Umbilical cord (tissue), 2 donors: ENCODE measurements around the gene APBB3. TPM values are rescaled to one million over a fixed set of nuclear protein-coding genes. Genes with fewer than 3 reads are reported as not detected.

ENCODE experiments used
- DNase-seq: peaks from one replicate; pipeline ENCODE4 v3.0.0-alpha.2; 2015; ENCODE audit warnings: low spot score
- total RNA-seq: library from RNA; depleted of rRNA; stranded (reverse); fragments of >200 nt; gene quantifications from one replicate; pipeline ENCODE4 v1.2.3, GENCODE V29; 2014; ENCODE audit warnings: low replicate concordance; ENCODE audit not compliant: insufficient read depth

APBB3 gene
- total RNA-seq, 1 donor from 2014 or later: 21.9 TPM

GRCh38 chr5:140576776-140577201 is 12.4 kb upstream of the APBB3 start:
- DNase-seq: no peak

DNA sequence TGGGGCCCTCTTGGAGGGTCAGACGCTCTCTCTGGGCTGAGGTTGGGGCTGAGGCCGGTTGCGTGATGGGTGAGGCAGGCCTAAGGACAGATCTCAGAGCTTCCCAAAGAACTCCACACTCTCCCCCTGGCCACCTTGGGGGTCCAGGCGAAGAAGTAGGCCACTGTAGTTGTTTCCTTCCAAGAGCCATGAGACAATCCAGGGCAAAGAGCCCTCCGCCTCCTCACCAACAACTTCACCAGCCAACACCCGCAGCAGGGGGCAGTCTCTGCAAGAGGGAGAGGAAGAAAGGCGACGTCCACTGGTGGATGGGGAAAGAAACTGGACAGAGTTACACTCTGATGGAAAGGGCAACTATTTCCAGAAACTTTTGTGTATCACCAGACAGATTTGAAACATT is 10.9 kb upstream of the APBB3 start:
- peak; percentile 32 for DNase-seq

DNA sequence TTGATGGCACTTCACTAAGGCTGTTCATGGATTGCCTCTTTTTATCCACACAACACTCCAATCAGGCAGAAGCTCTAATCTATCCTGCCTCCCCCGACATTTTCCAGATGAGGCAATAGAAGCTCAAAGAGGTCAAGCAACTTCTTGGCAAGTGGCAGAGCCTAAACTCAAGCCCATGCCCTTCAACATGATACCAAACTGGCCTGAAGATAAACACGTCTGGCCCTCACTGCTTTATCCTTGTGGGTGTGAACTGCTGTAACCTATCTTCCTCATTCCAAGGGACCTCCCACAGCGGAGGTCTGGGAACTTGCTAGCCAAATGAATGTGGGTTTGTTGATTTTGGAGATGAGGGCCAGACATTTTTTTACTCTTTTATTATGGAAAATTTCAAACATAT is 9.8 kb upstream of the APBB3 start:
- DNase-seq: no peak

DNA sequence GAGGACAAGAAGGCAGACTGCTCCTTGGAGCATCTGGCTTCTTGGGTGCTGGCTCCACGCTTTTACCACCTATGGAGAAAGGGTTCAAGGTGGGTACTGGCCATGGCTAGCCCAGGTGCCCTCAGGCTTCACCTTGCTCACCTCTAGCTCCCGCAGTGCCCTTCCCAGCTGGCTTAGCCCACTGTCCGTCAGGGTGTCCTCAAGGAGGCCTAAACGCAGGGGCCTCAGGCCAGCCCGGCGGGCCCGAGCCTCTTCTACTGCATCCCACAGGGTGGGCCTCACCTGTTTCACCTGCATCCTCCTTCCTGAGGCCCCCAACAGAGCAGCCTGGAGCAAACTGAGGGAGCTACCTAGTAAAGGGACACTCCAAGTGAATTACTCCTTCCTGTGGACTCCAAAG is 9.3 kb upstream of the APBB3 start:
- no peak for DNase-seq

DNA sequence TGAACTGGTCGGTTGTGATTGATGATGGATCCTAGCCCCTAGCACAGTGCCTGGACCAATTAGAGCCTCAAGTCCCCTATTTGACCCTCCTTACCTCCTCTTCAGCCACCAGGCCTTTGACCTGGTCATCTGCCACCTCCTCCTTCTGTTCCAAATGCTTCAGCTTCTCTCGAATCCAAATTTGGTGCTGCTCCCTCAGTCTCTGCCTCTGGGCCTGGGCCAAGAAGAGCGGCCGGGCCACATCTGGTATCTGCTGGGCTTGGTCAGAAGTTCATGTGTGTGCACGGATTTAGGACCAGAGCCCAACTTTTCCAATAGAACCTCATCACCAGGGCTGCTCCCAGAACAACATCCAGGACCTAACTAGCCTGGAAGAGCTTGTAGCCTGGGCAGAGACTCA is 6.7 kb upstream of the APBB3 start:
- DNase-seq: no peak

DNA sequence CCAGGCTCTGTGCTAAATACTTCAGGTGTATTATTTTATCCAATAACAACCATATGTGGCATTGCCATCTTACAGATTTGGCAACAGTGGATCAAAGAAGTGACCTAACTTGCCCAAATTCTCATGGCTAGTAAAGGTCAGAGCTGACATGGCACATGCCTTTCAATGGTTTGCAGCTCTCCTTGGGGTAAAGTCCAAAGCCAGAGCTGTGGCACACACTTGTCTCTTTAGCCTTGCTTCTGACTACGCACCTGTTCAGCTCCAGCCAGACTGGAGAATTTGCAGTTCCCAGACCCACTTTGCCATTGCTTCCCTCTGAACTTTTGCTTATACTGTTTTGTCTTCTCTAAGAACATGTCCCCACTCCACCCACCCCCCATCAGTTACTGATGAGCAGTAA is 6.1 kb upstream of the APBB3 start:
- no peak for DNase-seq

GRCh38 chr5:140570058-140570457 is 5.7 kb upstream of the APBB3 start:
- no peak for DNase-seq

- no peak for DNase-seq
These were observed 4.8 kb upstream of the APBB3 start for GRCh38 chr5:140569197-140569596.

GRCh38 chr5:140568443-140569063 is 4.2 kb upstream of the APBB3 start:
- no peak for DNase-seq

DNA sequence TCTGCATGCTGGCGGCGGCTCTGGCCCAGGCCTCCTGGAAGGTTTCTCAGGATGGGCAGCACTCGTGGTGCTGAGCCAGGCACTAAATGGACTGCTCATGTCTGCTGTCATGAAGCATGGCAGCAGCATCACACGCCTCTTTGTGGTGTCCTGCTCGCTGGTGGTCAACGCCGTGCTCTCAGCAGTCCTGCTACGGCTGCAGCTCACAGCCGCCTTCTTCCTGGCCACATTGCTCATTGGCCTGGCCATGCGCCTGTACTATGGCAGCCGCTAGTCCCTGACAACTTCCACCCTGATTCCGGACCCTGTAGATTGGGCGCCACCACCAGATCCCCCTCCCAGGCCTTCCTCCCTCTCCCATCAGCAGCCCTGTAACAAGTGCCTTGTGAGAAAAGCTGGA is 3.5 kb upstream of the APBB3 start:
- no peak for DNase-seq

GRCh38 chr5:140567136-140567818 is 2.9 kb upstream of the APBB3 start:
- DNase-seq: no peak

GRCh38 chr5:140566665-140567064 is 2.3 kb upstream of the APBB3 start:
- no peak for DNase-seq

- DNase-seq: peak; percentile 44
These were observed 1.3 kb upstream of the APBB3 start for GRCh38 chr5:140565780-140566095.

GRCh38 chr5:140565024-140565779 is 804 bp upstream of the APBB3 start:
- no peak for DNase-seq

DNA sequence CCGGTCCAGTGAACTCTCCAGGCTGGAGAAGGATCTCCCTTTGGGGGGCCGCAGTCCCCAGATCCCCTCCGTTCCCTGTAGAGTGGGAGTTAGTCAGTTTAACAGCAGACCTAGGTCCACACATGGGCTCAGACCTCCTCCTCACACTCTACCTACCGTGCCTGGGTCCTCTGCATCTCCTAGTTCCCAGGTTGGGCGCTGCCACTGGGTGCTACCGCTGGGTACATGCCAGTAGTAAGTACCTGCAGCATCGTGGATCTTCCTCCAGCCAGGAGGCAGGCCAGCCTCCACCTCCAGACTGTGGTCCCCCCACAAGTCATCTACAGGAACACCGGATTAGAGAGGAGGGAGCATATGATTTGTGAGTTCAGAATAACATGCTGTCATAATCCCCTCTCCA is 802 bp downstream of the APBB3 start:
- no peak for DNase-seq

DNA sequence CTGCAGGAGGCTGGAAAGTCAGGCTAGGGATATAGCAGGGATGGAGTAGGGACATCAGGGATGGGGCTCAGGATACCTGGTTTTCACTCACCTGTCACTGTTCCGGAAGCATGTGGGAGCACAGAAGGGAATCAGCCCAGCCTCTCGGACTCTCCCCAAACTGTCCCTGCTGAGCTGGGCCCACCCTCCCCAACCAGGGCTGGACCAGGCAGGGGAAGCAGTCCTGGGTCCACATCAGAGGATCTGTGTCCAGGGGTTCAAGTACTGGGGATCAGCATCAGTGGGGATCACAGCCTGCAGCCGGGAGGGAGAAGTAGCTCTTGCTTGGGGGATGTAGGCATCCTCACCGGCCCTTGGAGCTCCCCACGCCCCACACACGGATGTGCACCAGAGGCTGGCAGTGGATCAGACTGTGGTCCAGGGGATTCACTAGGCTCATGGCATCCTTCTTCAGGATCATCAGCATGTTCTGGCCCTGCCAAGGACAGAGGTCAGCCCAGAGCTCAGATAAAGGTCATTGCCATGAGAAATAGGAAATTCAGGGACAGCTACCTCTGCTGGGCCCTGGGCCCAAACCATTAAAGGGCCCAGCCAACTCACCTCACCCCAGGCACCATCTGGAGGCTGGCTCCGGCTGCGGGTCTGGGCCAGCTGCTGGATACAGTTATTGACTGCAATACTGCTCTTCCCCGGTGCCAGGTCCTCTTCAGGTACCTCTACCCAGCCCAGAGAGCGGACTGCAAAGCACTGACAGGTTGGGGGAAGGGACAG is 2.5 kb downstream of the APBB3 start:
- DNase-seq: no peak

- no peak for DNase-seq
These were observed 4.2 kb downstream of the APBB3 start for GRCh38 chr5:140560227-140560626.

- no peak for DNase-seq
These were observed 5.9 kb downstream of the APBB3 start for GRCh38 chr5:140558542-140558941.

- no peak for DNase-seq
These were observed 6.4 kb downstream of the APBB3 start for GRCh38 chr5:140557965-140558364.

DNA sequence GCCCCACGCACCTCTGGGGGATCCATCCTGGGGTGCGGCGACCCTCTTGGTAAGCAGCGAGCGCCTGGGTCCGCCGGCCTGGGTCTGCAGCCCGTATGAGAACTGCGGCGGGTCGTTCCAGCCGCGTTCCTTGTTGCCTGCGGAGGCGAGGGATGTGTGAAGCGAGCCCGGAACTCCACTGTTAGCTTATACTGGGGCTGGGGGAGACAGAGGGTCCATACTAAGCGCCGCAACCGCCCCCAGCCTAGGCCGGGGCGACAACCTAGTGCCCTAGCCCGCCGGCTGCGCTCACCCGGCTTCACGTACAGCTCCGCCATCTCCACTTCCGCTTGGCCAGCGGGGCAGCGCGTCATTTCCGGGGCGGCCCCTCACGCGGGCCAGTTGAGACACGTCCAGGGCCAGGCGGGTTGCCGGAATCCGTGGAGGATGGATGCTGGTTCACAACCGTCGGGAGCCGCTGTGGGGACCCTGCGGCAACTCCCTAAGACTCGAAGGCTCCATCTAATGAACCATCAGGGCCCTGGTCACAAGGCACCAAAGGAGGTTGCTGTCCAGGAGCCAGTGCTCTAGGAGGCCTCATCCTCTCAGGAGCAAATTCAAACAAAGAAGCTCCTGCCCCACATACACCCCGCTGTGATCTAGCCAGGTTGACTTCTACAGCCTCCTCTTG is 7.1 kb downstream of the APBB3 start, which contains the start of gene SRA1:
TSS of gene SRA1 (minus strand) at position 338 of the 670 bp plus-strand sequence. CDS start at position 317, 21 bp downstream.
- peak; percentile 96 for DNase-seq

DNA sequence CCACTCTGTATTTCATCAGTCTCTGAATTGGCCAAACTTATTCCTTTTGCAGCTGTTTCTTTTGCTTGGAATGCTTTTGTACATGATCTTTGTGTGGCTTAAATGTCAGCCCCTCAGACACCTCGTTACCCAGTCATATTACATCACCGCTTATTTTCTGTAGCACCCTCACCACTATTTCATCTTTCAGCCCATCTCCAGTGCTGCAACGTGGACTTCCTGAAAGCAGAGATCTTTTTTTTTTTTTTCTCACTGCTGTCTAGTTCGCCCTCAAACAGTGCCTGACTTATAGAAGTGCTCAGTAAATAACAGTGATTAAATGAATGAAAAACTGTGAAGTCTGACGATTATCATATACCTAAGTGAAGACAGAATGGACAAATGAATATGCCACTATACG is 8.0 kb downstream of the APBB3 start:
- peak; percentile 31 for DNase-seq
